ENCODE results near the gene LHX4. TPM values are rescaled to one million over a fixed set of nuclear protein-coding genes. Genes with fewer than 3 reads are reported as not detected.

LHX4 gene
- polyA plus RNA-seq, 1 donor: 1.6 TPM

DNA sequence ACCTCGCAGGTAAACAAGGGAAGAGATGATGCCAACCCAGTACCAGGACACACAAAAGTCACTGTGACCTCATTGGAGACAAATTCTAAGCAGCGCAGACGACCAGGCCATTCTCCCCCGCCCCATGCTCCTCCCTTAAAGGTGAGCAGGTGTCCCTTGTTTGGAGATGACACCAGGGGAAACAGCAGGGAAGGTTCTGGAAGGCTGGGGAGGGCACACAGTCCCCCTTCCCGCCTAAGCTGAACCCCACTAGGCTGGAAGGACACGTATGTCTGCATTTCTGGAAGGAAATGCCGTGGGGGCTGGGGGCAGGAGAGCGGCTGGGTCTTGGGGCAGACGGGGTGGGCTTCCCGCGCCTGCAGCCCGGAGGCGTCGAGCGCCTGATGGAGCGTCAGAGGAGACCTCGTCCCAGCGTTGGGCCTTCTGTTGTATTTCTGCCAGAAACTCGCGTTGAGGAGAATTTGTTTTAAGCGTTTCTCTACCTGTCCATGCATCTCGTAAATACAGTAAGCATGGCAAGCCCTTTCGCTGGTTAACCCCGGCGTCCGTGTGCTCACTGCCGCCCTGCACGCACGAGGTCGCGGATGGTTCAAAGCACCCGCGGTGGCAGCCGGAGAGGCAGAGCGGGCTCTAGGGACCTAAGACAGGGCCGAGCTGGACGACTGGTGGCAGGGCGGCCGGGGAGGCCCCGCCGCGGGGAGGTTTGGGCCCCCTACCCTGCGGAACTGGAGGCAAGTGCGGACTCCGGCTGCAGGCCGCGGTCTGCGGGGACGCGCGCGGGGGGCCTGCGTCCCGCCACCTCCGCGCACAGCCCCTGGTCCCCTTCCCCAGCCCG, 1.2 kb upstream of the LHX4 start:
- DNase-seq: no peak

DNA sequence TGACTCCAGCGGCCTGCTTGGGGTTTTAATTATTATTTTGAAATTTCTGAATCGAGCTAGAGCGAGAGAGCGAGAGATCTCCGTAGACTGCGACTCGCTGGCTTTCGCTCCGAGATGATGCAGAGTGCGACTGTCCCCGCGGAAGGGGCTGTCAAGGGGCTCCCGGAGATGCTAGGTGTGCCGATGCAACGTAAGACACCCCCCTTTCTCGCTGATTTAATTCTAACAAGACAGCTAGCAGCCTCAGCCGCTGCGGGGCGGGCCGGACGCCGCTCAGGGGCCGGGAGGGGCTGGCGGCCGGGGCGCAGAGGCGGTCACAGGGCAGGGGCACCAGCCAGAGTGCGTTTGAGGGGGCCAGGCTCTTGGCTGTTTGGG, 339 bp downstream of the LHX4 start:
- DNase-seq: no peak

DNA sequence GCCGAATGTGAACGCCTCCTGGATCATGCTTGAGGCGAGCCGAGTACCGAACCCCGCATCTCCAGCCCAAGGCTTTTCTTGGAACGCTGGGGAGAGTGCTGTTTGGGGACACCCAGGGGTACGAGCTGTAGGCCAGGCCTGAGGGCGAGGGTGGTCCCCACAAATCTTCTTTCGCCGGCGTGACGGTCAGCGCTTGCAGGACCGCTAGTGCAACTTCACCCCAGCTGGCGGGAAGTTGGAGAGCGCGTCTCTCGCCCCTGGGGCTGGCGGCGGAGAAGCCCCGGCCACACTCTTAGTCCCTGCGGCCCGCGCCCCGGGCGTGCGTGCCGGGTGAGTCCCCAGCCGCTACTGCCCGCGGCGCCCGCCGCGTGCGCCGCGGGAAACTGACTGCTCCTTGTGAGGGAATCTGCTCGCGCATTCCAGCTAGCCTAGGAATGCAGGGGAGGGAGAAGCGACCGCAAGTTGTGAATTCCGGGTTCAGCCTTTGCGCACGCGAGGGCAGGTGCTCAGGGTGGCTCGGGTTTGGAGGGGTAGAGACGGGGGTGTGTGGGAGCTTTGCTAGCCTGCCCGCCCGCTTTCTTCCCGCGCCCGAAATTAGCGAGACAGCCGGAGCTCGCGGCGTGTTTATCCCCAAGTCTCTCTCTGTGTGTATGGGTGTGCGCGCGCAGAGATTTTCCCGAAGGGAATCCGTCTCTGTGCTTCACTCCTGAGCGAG, 884 bp downstream of the LHX4 start:
- no peak for DNase-seq

DNA sequence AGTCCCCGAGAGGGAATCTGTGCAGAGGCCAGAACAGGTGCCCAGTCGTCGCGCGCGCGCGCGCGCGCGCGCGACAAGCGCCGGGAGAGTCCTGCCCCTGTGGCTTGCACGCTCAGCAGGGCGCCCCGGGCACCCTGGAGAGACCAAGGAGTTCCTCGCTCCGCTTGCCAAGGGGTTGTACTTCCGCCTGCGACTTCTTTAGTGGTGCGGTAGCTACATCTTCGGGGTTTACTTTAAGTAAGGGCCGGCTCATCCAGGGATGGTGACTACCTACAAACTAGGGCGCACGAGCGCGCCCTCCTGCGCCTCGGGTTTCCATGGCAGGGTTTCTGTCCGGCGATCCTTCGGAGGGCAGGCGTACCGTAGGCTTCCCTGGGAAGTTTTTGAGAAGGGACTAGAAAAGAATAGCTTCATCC, 1.4 kb downstream of the LHX4 start:
- no peak for DNase-seq

DNA sequence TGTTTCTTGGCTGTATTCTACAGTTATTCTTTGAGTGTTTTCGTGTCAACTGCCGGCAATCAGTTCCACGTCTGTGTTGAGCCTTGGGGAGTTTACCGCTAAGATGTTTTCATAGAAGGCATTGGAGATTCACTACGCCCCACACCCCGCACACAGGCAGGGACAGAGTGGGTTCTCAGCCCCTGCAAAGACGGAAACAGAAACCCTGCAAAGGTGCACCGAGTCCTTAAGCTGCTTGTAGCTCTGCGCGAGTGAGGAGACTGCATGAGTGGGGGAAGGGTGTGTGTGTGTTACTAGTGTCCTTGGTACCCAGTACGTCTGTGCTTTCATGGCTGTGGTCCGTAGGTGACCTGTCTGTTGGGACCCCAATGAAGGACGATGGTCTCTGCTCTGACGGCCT, 1.9 kb downstream of the LHX4 start:
- DNase-seq: no peak

DNA sequence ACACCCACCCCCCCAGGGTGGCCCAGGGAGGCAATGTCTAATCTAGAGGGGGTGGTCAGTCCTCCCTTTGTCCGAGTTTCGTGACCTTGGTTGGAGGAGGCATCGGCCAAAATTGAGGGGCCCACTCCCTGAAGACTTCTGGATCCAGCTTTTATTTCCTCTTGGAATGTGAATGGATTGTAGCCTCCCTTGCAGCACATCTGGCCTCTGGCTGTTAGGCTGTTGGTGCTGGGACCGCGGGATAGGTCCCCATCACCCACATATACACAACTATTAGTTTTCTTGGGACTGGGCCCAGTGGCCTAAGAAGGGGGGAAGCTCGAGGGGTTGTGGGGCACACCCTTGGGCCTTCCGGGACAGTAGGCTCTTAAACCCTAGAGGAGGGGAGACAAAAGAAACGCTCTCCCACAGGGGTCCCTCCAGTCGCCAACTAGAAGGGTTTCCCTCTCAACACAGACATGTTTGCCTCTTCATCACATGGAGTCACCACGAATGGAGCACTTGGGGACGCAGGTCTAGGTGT, 2.5 kb downstream of the LHX4 start:
- DNase-seq: no peak

DNA sequence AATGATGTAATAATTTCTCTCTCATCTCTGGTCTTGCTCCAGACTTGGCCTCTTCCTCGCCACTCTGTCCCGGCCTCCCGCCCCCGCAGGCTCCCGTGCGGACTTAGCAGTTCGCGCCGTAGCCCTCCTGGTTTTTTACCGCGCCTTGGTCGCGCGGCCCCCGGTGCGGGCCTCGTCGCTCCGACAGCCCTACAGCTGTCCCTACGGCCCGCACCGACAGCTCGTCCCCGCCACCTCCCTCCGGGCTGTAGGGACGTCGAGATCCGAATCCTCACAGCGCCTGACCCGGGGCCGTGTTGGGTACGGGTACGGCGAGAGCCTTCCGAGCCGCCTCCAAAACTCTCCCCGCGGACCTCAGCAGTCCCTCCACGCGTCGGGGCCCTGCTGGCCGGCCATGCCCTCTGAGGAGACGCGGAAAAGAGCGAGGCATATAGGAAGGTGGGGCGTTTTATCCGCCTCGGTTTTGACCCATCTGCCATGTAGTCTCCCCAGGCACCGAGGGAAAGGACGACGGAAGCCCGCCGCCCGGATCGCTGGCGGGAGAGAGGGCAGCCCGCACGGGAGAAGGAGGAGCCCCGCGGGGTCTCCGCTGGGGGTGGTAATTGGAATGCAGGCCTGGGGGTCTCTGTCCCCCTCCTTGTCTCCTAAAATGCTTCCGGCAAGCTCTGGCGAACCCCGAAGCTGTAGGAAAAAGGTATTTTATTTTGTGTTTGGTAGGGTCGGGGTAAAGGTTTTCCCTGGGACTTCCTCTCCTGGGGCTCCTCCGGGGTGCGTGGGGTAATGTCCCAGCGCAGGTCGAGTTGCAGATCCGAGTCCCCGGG, 3.3 kb downstream of the LHX4 start:
- no peak for DNase-seq

DNA sequence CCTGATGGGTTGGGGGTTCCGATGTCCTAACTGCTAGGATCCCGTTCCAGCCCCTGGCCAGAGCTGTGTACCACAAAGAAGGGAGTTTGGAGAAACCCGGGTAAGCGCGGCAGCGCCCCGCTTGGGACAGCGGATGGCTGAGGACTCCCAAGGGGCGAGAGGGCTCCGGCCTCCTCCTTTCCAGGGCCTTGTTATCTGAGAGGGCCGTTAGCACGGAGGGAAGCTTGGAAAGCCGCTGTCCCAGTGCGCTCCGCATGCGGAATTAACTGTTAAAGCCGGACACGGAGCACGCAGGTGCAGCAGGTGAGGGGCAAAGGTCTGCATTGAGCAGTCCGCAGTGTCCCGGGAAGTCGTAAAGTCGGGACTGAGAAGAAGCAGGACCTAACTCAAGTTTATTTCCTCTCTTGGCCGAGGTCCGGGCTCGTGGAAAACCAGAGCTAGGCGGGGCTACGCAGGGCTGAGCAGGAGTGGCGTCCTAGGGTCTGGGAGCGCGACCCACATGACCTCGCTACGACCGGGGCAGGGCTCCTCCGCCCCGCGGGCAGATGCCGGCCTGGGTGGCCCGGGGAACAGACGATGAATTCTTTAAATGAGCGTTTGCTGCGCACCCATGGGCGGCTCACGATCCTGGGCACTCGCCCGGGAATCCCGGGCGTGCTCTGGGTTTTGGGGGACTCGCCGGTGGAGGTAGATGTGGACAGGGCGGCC, 4.5 kb downstream of the LHX4 start:
- DNase-seq: no peak

DNA sequence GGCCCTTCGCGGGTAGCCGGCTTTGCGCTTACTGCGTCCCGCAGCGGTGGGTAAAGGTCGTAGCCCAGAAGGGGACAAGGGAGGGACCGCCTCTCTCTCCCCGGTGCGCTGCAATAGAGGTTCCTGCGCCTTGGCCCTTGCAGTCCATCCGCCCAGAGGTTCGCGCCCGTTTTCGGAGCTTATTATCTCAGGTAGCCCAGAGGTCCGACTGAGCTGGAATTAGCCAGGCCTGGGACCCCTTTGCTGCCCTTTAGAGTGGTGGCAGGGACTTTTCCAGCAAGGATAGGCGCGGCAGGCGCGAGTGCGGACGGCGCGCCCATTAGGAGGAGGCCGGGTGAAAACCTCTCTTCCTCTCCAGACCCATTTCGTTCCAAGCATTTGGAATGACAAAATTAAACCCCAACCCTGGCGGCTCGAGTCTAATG, 5.0 kb downstream of the LHX4 start:
- no peak for DNase-seq

DNA sequence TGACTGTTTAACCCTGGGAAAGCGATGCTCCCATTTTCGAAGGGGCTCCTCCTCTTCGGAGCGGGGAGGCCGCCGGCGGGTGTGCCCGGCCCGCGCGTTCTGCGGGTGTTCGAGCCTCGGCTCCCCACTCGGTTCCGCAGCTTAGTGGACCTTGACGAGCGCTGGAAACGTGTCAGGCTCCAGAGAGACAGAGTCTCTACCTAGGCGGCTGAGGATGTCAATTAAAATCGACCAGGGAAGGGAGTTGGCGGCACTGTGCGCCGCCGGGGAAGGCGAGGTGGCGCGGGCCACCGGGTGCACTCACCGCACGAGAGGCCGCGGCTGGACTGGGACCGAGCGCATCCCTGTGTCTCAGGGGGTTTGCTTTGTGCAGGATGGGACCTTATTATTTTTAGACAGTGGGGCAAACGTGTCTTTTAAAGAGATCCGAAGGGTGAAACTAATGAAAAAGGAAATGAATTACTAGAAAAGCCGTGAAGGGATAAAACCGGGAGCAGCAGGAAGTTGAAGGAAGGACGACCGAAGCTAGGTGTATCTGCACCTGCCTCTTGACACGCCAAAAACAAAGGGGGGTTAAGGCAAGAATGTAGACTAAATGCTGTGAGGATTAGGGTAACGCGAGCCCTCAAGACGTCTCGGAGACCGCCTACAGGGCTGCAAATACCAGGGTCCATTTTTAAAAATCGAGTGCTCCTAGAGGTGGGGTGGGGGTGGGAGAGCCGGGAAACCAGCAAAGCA, 5.6 kb downstream of the LHX4 start:
- no peak for DNase-seq

DNA sequence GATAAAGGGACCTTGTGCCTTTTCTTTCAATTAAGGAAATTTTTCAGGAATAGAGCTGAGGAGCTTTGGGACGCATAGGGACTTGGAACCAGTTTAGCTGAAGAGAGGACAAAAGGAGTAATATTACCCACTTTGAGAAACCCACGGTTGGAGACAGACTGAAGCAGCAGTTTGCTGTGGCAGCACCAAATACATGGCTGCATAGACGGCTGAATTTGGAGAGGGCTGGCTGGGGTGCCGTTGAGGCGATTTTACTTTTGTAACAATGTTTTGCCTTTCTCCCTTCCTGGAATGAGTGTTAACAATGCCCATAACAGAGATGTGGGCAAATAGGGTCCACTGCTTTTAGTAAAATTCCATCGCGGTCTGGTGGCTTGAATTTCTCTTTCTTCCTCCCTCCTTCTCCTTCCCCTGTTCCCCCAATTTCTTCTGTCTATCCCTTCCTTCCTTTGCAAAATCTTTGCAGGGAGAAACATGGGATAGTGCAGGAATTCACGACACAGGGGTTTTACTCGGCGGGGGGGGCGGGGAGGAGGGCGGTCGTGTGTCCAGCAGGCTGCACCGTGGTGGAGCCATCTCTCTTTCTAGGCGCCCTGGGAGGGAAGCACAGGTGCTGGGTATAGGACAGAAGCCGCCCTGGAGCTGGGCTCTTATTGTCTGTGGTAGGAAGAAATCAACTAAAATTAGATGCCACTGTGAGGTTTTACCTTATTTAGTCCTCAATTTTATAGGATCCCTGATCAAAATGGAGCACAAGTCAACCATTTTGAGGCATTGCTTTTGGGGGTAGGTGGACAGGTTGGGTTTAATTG, 6.8 kb downstream of the LHX4 start:
- DNase-seq: no peak

DNA sequence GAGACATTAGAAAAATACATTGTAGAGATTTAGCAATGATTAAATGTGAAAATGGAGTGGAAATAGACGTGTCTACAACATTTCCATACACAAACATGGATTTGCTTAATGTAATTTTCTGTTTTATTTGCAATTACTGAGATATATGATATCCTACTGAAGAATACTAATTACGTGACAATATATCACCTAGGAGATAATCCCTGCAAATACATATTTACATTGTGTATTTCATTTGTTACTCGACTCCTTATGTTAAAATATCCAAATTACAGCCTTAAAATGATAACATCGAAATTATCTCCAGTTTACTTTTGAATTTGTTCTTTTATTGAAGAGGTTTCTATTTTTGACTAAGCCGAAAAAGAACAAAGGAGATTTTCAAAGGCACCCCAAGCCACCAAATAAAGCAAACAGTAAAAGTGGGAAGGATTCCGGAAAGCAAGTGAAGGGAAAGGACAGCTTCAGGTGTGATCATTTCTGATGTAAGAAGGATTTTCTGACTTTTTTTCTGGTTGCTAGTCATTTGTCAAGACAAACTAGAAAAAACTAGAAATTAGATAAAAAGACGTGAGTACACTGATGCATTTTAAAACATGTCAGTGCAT, 7.9 kb downstream of the LHX4 start:
- no peak for DNase-seq

DNA sequence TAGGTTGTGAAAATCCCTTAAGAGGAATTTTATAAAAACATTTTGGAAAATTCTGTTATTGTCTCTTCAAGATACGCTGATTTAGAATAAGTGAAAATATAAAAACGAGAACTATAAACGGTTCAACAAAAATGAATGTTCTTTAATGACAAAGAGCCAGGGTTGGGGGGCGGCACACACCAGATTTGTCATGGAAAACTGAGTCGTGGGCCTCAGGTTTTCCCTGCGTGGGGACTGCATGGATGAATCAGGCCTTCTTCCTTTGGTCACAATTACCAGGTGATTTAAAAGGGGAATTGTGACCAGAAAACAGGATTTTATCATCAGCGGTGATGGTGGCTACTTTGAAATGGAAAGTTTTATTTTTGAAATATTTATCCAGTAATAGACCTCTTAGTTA, 8.6 kb downstream of the LHX4 start:
- DNase-seq: no peak

DNA sequence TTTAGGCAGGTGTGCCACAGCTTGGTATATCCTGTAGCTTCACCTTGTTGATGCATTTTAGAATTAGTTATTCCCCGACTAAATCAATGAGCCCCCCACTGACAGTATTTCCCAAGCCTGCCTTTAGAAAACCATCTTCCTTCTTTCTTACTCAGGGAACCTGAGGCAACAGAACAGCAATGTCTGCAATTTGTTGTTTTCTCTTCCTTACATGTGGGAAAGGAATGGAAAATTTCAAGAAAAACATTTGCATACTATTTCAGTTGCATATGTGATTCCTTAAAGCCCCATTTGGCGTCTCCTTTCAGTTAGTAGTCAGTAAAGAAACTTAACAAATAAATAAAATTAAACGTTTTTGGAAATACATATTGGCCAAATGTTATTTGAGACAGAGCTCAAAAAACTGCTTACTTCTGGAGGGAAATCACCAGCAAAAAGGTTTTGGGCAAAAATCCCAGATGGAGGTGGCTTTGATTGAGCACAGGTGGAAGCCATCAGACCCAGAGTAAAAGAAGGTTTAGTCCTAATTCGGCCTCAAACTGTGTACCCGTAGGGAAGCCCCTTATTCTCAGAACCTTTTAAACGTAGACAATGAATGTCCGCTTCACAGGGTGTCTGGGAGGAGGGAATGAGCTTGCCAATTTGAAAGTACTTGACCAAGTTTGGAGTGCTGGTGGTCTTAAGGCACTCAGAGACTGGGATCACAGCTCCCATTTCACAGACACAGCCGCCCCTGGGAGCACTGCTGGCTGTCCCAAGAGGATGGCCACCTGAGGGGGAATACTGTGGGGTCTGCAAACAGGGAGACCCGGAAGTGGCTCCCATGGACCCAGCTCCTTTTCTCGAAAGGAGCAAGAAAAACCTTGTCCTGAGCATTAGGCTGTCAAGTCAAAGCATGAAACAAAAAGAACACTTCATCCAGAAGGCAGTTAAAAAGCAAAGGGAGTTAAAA, 9.4 kb downstream of the LHX4 start:
- DNase-seq: no peak

DNA sequence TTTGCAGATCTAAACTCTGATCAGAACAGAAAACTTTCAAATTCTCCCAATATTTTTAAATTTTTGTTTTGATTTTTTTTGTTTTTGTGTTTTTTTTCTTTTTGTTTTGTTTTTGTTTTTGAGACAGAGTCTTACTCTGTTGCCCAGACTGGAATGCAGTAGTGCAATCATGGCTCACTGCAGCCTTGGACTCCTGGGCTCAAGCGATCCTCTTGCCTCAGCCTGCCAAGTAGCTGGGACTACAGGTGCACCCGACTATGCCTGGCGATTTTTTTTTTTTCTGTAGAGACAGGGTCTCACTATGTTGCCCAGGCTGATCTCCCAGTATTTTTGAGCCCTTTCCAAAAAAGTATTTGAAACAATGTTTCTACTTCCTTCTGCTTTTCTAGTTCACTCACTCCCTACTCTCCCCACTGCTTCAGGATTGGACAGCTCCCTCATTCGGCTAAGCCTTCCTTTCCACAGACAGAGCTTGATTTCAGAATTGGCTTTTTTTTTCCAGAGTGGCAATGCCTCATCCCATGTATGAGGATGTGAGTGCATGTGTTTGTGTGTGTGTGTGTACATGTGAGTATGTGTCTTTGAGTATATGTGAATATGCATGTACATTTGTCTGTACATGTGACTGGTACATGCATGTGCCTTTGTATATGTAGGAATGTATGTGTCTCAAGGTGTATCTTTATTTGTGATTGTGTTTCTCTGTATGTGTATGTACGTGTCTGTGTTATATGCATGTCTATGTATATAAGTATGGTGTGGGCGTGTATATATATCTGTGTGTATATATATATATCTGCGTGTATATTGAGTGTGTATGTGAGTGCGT, 11.9 kb downstream of the LHX4 start:
- DNase-seq: no peak

DNA sequence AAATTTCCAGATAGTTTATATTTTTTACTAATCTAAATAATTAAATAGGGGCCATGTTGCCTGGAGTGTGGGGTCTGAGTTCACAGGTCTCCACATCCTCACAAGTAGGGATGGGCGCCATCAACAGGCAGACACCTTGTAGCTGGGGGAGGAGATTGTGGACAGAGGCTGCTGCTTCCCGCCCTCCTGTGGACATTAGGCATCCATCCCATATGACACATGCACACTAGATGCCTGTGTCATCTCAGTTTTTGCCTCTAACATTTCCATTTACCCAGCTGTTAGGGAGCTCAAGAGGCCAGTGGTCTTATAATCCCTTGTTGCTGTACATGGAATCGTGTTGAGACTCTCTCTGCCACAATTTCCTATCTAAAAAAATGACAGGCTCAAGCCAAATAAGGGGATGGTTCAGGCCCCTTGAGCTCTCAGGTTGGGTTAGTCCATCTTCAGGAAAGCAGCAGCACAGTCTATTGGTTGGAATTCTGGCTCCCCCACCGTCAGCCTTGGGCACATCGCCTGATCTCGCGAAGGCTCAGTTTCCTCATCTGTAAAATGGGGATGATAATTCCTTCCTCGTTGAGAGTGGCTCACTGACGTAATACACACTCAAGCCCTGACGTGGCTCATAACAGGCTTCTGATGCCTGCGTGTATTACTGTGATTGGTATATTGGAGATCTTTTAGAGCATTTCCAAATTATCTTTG, 13.6 kb downstream of the LHX4 start:
- DNase-seq: no peak

DNA sequence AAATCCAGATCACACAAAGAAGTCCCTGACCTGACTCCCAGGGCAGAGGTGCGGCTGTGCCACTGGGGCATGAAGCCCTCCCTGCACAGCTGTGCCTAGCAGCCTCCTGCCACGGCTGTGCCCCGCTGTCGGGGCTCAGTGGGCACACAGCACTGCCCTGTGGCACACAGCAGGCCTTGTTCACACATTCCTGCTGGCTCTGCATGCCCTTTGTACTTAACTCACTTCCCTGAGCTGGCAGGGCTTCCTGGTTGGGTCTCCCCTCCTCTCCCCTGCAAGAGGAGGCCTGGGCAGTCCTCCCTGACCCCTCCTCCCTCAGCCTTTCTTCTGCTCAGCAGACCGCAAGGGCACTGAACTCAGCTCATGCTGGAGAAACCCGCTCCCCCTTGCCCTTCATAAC, 14.8 kb downstream of the LHX4 start:
- no peak for DNase-seq

DNA sequence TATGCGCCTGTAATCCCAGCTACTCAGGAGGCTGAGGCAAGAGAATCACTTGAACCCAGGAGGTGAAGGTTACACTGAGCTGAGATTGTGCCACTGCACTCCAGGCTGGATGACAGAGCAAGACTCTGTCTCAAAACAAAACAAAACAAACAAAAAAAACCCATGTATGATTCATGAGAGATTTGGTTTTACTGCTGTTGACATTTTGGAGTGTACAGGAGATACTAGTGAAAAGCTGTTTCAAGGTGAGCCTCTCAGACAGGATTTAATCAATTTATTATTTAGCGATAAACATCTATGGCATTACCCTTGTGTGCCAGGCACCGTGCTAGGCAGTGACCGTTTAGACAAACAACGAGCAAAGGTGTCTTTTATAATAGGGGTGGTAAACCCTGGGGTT, 16.5 kb downstream of the LHX4 start:
- no peak for DNase-seq
